MM.1S (cell line): ENCODE data around the gene PLEKHA3.
"Not testable (repeated sequence)": the region's sequence is repeated elsewhere in the genome, so short reads cannot be mapped to it uniquely, and the experiment has no call there.

Source experiments
- DNase-seq: peaks from one replicate; pipeline ENCODE4 v3.0.0-alpha.2; 2015
- H2AFZ ChIP-seq: fragments of 300-600 bp; sonication (generic); 2 replicates; pipeline ENCODE4 v1.6.0; 2016; ENCODE audit warnings: antibody characterized with exemption, low read length
- H3F3A ChIP-seq: fragments of 300-600 bp; sonication (generic); 2 replicates; pipeline ENCODE4 v1.6.1; 2016; ENCODE audit warnings: mild to moderate bottlenecking, antibody characterized with exemption, low read length, moderate library complexity, mixed read lengths; ENCODE audit not compliant: insufficient read depth
- H3K27ac ChIP-seq: fragments of 300-600 bp; sonication (generic); 2 replicates; pipeline ENCODE4 v1.5.1; 2016; ENCODE audit warnings: mild to moderate bottlenecking, low read length
- H3K27me3 ChIP-seq: fragments of 300-600 bp; sonication (generic); replicated peaks from 2 replicates; pipeline ENCODE4 v1.6.0; 2016; ENCODE audit warnings: low read length; ENCODE audit not compliant: insufficient read depth
- H3K36me3 ChIP-seq: fragments of 300-600 bp; sonication (generic); replicated peaks from 2 replicates; pipeline ENCODE4 v1.6.1; 2016; ENCODE audit warnings: mild to moderate bottlenecking, low read length, mixed read lengths; ENCODE audit not compliant: insufficient read depth
- H3K4me1 ChIP-seq: fragments of 300-600 bp; sonication (generic); 2 replicates; pipeline ENCODE4 v1.6.1; 2016; ENCODE audit warnings: low read length, mixed read lengths
- H3K4me2 ChIP-seq: fragments of 300-600 bp; sonication (generic); 2 replicates; pipeline ENCODE4 v1.6.0; 2016; ENCODE audit warnings: low read depth, low read length
- H3K4me3 ChIP-seq: fragments of 300-600 bp; sonication (generic); 2 replicates; pipeline ENCODE4 v1.5.1; 2016; ENCODE audit warnings: low read length, mixed read lengths
- H3K79me2 ChIP-seq: fragments of 300-600 bp; sonication (generic); 2 replicates; pipeline ENCODE4 v1.6.1; 2016; ENCODE audit warnings: mixed run types, low read length, mixed read lengths
- H3K9ac ChIP-seq: fragments of 300-600 bp; sonication (generic); 2 replicates; pipeline ENCODE4 v1.6.1; 2016; ENCODE audit warnings: low read length, mixed read lengths
- H3K9me2 ChIP-seq: fragments of 300-600 bp; sonication (generic); replicated peaks from 2 replicates; pipeline ENCODE4 v1.6.1; 2016; ENCODE audit warnings: mild to moderate bottlenecking, low read length, mixed read lengths; ENCODE audit not compliant: insufficient read depth
- H3K9me3 ChIP-seq: fragments of 300-600 bp; sonication (generic); replicated peaks from 2 replicates; pipeline ENCODE4 v1.6.1; 2016; ENCODE audit warnings: mild to moderate bottlenecking, low read length, mixed read lengths; ENCODE audit not compliant: insufficient read depth
- H4K20me1 ChIP-seq: fragments of 300-600 bp; sonication (generic); 2 replicates; pipeline ENCODE4 v1.6.1; 2016; ENCODE audit warnings: mild to moderate bottlenecking, low read length, moderate library complexity, mixed read lengths; ENCODE audit not compliant: insufficient read depth
- CTCF ChIP-seq: fragments of 300-600 bp; sonication (generic); IDR thresholded peaks from 2 replicates; pipeline ENCODE4 v1.5.1; 2016; ENCODE audit warnings: antibody characterized with exemption, low read length, mixed read lengths
- EZH2 ChIP-seq: fragments of 300-600 bp; sonication (generic); optimal IDR thresholded peaks from 2 replicates; pipeline ENCODE3; 2017; ENCODE audit warnings: low read depth, mild to moderate bottlenecking, antibody characterized with exemption, low read length, mixed read lengths
- EZH2phosphoT487 ChIP-seq: fragments of 300-600 bp; sonication (generic); IDR thresholded peaks from 2 replicates; pipeline ENCODE4 v1.6.1; 2018; ENCODE audit warnings: antibody characterized with exemption, low read length

PLEKHA3 gene

GRCh38 chr2:178523596-178524134 lies 43.4 kb downstream of the PLEKHA3 start:
- no peak overlapping the region for H3K27ac ChIP-seq
- TF ChIP-seq EZH2 = no peak
- no peak for TF ChIP-seq EZH2phosphoT487
- no peak for TF ChIP-seq CTCF
- H3K9ac ChIP-seq = peak overlapping the region; percentile 52; the same call in 1 of the 2 replicates
- peaks cover 11% of the 10 kb centered on the region for H3K79me2 ChIP-seq
- H4K20me1 ChIP-seq = no peaks in the 10 kb centered on the region
- H2AFZ ChIP-seq = peak overlapping the region; percentile 70
- H3K27me3 ChIP-seq = no peaks in the 10 kb centered on the region
- peak overlapping the region; percentile 74 for H3K4me2 ChIP-seq
- H3K9me2 ChIP-seq = no peaks in the 10 kb centered on the region
- no peaks in the 10 kb centered on the region for H3F3A ChIP-seq
- no peaks in the 10 kb centered on the region for H3K36me3 ChIP-seq
- DNase-seq = no peak
- no peaks in the 10 kb centered on the region for H3K9me3 ChIP-seq
- peak overlapping the region; percentile 81 for H3K4me3 ChIP-seq
- H3K4me1 ChIP-seq = no peaks in the 10 kb centered on the region

- not testable (repeated sequence) for DNase-seq, H3K36me3 ChIP-seq, H3F3A ChIP-seq, H3K4me1 ChIP-seq, H3K27me3 ChIP-seq, H2AFZ ChIP-seq, H3K9me2 ChIP-seq, H4K20me1 ChIP-seq, H3K27ac ChIP-seq, H3K9me3 ChIP-seq, H3K9ac ChIP-seq, H3K4me2 ChIP-seq, H3K4me3 ChIP-seq
- H3K79me2 ChIP-seq = peaks cover 11% of the 10 kb centered on the region
These were observed 44.8 kb downstream of the PLEKHA3 start for GRCh38 chr2:178525010-178525409.

- not testable (repeated sequence) for DNase-seq, H3K4me3 ChIP-seq, H3K9me2 ChIP-seq, H3K27me3 ChIP-seq, H3K4me1 ChIP-seq, H2AFZ ChIP-seq, H3K9me3 ChIP-seq, H3K9ac ChIP-seq, H3K27ac ChIP-seq, H3K4me2 ChIP-seq, H4K20me1 ChIP-seq, H3F3A ChIP-seq, H3K36me3 ChIP-seq
- H3K79me2 ChIP-seq = peaks cover 11% of the 10 kb centered on the region
These were observed 45.2 kb downstream of the PLEKHA3 start for GRCh38 chr2:178525460-178525859.

GRCh38 chr2:178526256-178526655 lies 46.0 kb downstream of the PLEKHA3 start:
- Histone ChIP-seq H3F3A (peaks cover 16% of the 10 kb centered on the region), H3K9me2 (no peaks in the 10 kb centered on the region), H3K79me2 (peaks cover 11% of the 10 kb centered on the region), H3K4me1 (peaks cover 15% of the 10 kb centered on the region), H2AFZ (no peak overlapping the region), H3K9ac (no peak overlapping the region), H3K27ac (no peak overlapping the region), H3K36me3 (no peaks in the 10 kb centered on the region), H3K4me2 (no peak overlapping the region), H3K27me3 (no peaks in the 10 kb centered on the region), H3K9me3 (no peaks in the 10 kb centered on the region), H3K4me3 (no peak overlapping the region), H4K20me1 (no peaks in the 10 kb centered on the region; the same call in 1 of the 2 replicates)
- DNase-seq = no peak
- TF ChIP-seq EZH2 (no peak), EZH2phosphoT487 (no peak), CTCF (no peak)
